ENCODE results near the gene BFAR. TPM values are rescaled to one million over a fixed set of nuclear protein-coding genes. Genes with fewer than 3 reads are reported as not detected.

The BFAR gene
- polyA plus RNA-seq, 1 donor (not counting 4 experiments of a cell fraction or from before 2014, with no cell fraction given): 92.3 TPM

DNA sequence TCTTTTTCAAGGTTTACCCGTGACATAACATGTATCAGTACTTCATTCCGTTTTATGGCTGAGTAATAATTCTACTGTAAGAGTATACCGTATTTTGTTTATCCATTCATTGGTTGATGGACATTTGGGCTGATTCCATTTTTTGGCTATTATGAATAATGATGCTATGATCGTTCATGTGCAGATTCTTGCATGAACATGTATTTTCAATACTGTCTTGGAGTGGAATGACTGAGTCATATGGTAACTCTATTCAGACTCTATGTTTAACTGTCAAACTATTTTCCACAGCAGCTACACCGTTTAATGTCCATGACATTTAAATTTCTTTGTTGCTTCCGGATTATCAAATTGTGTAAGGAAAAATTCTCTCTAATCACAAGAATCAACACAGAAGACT is 17.9 kb downstream of the BFAR start:
- no peaks in the 10 kb centered on the region for H3K9me3 ChIP-seq (ENCODE audit: control insufficient read depth, low read depth, low read length)
- dilution Hi-C loops (cut with MboI; ENCODE audit: extremely low pct_ligation_motif_present, low sequenced_read_pairs): no loop called here
- peak; percentile 75 for DNase-seq (ENCODE audit: low read depth, low spot score)
- TF ChIP-seq EZH2 (IDR thresholded peaks at IDR 0.05; ENCODE audit: low read length) (no peak), CTCF (optimal IDR thresholded peaks at IDR 0.05 in 1 of 3, IDR thresholded peaks at IDR 0.05 in 1 of 3, conservative IDR thresholded peaks at IDR 0.05 in 1 of 3; ENCODE audit: extremely low read depth in 1 of 3, insufficient read depth in 2 of 3, low read length in 3 of 3) (no peak)
- peak overlapping the region; percentile 63 for H3K4me2 ChIP-seq (ENCODE audit: control insufficient read depth, extremely low read depth, insufficient read depth, low read depth, low read length)
- peaks cover 22 to 38% of the 10 kb centered on the region in 2 experiments for H3K36me3 ChIP-seq (ENCODE audit: control insufficient read depth in 2 of 2, extremely low read depth in 1 of 2, insufficient read depth in 2 of 2, low read length in 2 of 2)
- FAIRE-seq: peak; percentile 85
- no peaks in the 10 kb centered on the region for H3K27me3 ChIP-seq (ENCODE audit: control insufficient read depth, extremely low read depth, insufficient read depth, low read length)
- H3K4me1 ChIP-seq (ENCODE audit: control insufficient read depth, extremely low read depth, insufficient read depth, low read length): peaks cover 16% of the 10 kb centered on the region
- peaks cover 31% of the 10 kb centered on the region for H3K79me2 ChIP-seq (ENCODE audit: control insufficient read depth, insufficient read depth, low read length)
- H3K9me1 ChIP-seq (ENCODE audit: control insufficient read depth, extremely low read depth, insufficient read depth, low read length): no peaks in the 10 kb centered on the region
- H3K27ac ChIP-seq (ENCODE audit: control insufficient read depth, insufficient read depth, low read length): peak overlapping the region; percentile 83
- peak overlapping the region; percentile 59 for H3K9ac ChIP-seq (ENCODE audit: control insufficient read depth, extremely low read depth, insufficient read depth, low read length)
- H2AFZ ChIP-seq (ENCODE audit: control insufficient read depth, low read length): no peak overlapping the region
- H3K4me3 ChIP-seq (ENCODE audit: control insufficient read depth in 2 of 3, extremely low read depth in 1 of 3, insufficient read depth in 2 of 3, low read depth in 1 of 3, low read length in 3 of 3): no peak overlapping the region
- H4K20me1 ChIP-seq (ENCODE audit: control insufficient read depth, extremely low read depth, insufficient read depth, low read length): peaks cover 5% of the 10 kb centered on the region

- Histone ChIP-seq H3K9me3 (ENCODE audit: control insufficient read depth, low read depth, low read length) (no peaks in the 10 kb centered on the region), H3K4me3 (ENCODE audit: control insufficient read depth in 2 of 3, extremely low read depth in 1 of 3, insufficient read depth in 2 of 3, low read depth in 1 of 3, low read length in 3 of 3) (no peak overlapping the region), H2AFZ (ENCODE audit: control insufficient read depth, low read length) (no peak overlapping the region), H3K79me2 (ENCODE audit: control insufficient read depth, insufficient read depth, low read length) (peaks cover 13% of the 10 kb centered on the region), H3K4me2 (ENCODE audit: control insufficient read depth, extremely low read depth, insufficient read depth, low read depth, low read length) (no peak overlapping the region), H4K20me1 (ENCODE audit: control insufficient read depth, extremely low read depth, insufficient read depth, low read length) (peaks cover 2% of the 10 kb centered on the region), H3K4me1 (ENCODE audit: control insufficient read depth, extremely low read depth, insufficient read depth, low read length) (peaks cover 16% of the 10 kb centered on the region), H3K27me3 (ENCODE audit: control insufficient read depth, extremely low read depth, insufficient read depth, low read length) (no peaks in the 10 kb centered on the region), H3K9ac (ENCODE audit: control insufficient read depth, extremely low read depth, insufficient read depth, low read length) (no peak overlapping the region), H3K27ac (ENCODE audit: control insufficient read depth, insufficient read depth, low read length) (no peak overlapping the region), H3K36me3 (ENCODE audit: control insufficient read depth in 2 of 2, extremely low read depth in 1 of 2, insufficient read depth in 2 of 2, low read length in 2 of 2) (peaks cover 21 to 34% of the 10 kb centered on the region in 2 experiments), H3K9me1 (ENCODE audit: control insufficient read depth, extremely low read depth, insufficient read depth, low read length) (no peaks in the 10 kb centered on the region)
- TF ChIP-seq CTCF (optimal IDR thresholded peaks at IDR 0.05 in 1 of 3, IDR thresholded peaks at IDR 0.05 in 1 of 3, conservative IDR thresholded peaks at IDR 0.05 in 1 of 3; ENCODE audit: extremely low read depth in 1 of 3, insufficient read depth in 2 of 3, low read length in 3 of 3) (no peak), EZH2 (IDR thresholded peaks at IDR 0.05; ENCODE audit: low read length) (no peak)
- dilution Hi-C loops (cut with MboI; ENCODE audit: extremely low pct_ligation_motif_present, low sequenced_read_pairs): no loop called here
- DNase-seq (ENCODE audit: low read depth, low spot score) (no peak), FAIRE-seq (no peak)
Measured at GRCh38 chr16:14652726-14653125, 20.0 kb downstream of the BFAR start.
